Testis (tissue), 3 donors: ENCODE results near the gene TRIM38. TPM values are rescaled to one million over a fixed set of nuclear protein-coding genes. Genes with fewer than 3 reads are reported as not detected.

Source experiments
- DNase-seq: peaks from one replicate; pipeline ENCODE4 v3.0.0-alpha.2; 2019
- H3K27ac ChIP-seq, 2 donors: fragments of 200-600 bp; sonication (generic); one replicate each; pipeline ENCODE4 v1.5.1; 2019
- H3K27me3 ChIP-seq: fragments of 200-600 bp; sonication (generic); one replicate; pipeline ENCODE4 v1.5.1; 2019
- H3K36me3 ChIP-seq: fragments of 200-600 bp; sonication (generic); one replicate; pipeline ENCODE4 v1.5.1; 2017; ENCODE audit warnings: low read depth; ENCODE audit errors: missing control alignments
- H3K4me1 ChIP-seq: fragments of 200-600 bp; sonication (generic); one replicate; pipeline ENCODE4 v1.5.1; 2019
- H3K4me3 ChIP-seq, 2 donors: fragments of 200-600 bp; sonication (generic); one replicate each; pipeline ENCODE4 v1.5.1; 2017 to 2019
- H3K9me3 ChIP-seq: fragments of 200-600 bp; sonication (generic); one replicate; pipeline ENCODE4 v1.5.1; 2017
- POLR2A ChIP-seq: fragments of 450-650 bp; IDR thresholded peaks from one replicate; pipeline ENCODE4 v1.6.1; 2017; ENCODE audit warnings: antibody characterized with exemption, mild to moderate bottlenecking, moderate library complexity
- WGBS, 2 donors: methylation state at CpG; one replicate each; pipeline ENCODE4 v1.1.5; 2018; 5-methylcytosine and 5-hydroxymethylcytosine counted together
- intact Hi-C: fragments of 100-400 bp; cut with DNase I; formaldehyde crosslinking; loops from one replicate; pipeline ENCODE4 v1.15.1; 2023; ENCODE audit warnings: low total_unique reads
- polyA plus RNA-seq: library from polyadenylated mRNA; stranded (reverse); fragments of 350-450 nt; fragmentation: Illumina TruSeq; extraction: RNeasy Lipid Tissue Mini Kit (QIAGEN cat#74804); gene quantifications from one replicate; pipeline ENCODE4 v1.2.3, GENCODE V29; 2014; ENCODE audit warnings: low read depth, low replicate concordance; ENCODE audit not compliant: insufficient read depth
- total RNA-seq, 2 donors: library from RNA; depleted of rRNA; stranded (reverse); fragments of >200 nt; gene quantifications; one replicate each; pipeline ENCODE4 v1.2.3, GENCODE V29; 2016
- TF ChIP-seq, protein P1 (sequence below), 3 experiments: fragments of 450-650 bp in 2 of 3; fragments of 200-600 bp in 1 of 3; sonication (generic) in 1 of 3; IDR thresholded peaks; one replicate each; pipeline ENCODE4 v1.5.1; 2016 to 2019; ENCODE audit warnings: antibody characterized with exemption in 3 of 3, mild to moderate bottlenecking in 2 of 3, moderate library complexity in 1 of 3

TRIM38 gene
- total and polyA plus RNA-seq, 3 donors from 2014 or later, result 3.2 to 9.1 (median 5.3) TPM

DNA sequence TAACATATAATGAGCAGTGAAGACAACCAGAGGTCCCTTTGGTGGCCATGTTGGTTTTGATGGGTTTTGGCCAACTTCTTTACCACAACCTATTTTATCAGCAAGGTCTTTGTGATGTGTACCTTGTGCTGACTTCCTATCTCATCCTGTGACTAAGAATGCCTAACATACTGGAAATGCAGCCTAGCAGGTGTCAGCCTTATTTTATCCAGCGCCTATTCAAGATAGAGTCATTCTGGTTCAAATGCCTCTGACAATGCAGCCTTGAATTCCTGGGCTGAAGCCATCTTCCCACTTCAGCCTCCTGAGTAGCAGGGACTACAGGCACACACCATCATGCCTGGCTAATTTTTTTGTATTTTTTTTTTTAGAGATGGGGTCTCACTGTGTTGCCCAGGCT is 7.8 kb upstream of the TRIM38 start:
- Histone ChIP-seq H3K36me3 (no peaks in the 10 kb centered on the region), H3K4me1 (no peaks in the 10 kb centered on the region), H3K4me3 (no peak overlapping the region), H3K27ac (no peak overlapping the region), H3K27me3 (no peaks in the 10 kb centered on the region), H3K9me3 (no peaks in the 10 kb centered on the region)
- WGBS, 2 donors, result 100% methylated on average over 1 of the region's 1 CpG; no CpG with 5 or more reads in 1 of the 2 donors
- intact Hi-C loops, result no loop called here
- no peak for DNase-seq
- TF ChIP-seq POLR2A, result no peak
- TF ChIP-seq, protein P1, sequence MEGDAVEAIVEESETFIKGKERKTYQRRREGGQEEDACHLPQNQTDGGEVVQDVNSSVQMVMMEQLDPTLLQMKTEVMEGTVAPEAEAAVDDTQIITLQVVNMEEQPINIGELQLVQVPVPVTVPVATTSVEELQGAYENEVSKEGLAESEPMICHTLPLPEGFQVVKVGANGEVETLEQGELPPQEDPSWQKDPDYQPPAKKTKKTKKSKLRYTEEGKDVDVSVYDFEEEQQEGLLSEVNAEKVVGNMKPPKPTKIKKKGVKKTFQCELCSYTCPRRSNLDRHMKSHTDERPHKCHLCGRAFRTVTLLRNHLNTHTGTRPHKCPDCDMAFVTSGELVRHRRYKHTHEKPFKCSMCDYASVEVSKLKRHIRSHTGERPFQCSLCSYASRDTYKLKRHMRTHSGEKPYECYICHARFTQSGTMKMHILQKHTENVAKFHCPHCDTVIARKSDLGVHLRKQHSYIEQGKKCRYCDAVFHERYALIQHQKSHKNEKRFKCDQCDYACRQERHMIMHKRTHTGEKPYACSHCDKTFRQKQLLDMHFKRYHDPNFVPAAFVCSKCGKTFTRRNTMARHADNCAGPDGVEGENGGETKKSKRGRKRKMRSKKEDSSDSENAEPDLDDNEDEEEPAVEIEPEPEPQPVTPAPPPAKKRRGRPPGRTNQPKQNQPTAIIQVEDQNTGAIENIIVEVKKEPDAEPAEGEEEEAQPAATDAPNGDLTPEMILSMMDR (IDR thresholded peaks at IDR 0.05), result no peak

DNA sequence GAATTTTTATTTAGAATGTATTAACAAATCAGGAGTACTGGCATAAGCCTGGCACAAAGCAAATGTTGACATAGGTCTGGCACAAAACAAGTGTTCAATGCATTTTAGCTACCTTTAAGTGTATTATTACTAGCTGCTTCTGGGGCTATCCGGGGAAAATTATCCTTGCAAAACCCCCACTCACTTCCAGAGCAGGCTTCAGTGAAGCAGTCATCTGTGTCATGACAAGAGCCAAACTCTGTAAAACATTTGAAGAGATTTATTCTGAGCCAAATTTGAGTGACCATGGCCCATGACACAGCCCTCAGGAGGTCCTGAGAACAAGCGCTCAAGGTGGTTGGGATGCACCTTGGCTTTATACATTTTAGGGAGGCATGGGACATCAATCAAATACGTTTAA is 6.4 kb upstream of the TRIM38 start:
- no peaks in the 10 kb centered on the region for H3K9me3 ChIP-seq
- no peak overlapping the region for H3K4me3 ChIP-seq
- no peaks in the 10 kb centered on the region for H3K27me3 ChIP-seq
- WGBS, 2 donors, result 51 to 57% methylated on average over 3 of the region's 3 CpGs
- intact Hi-C loops, result no loop called here
- no peak for DNase-seq
- H3K36me3 ChIP-seq, result no peaks in the 10 kb centered on the region
- H3K4me1 ChIP-seq, result no peaks in the 10 kb centered on the region
- no peak overlapping the region for H3K27ac ChIP-seq
- TF ChIP-seq, protein P1 (IDR thresholded peaks at IDR 0.05), result no peak
- TF ChIP-seq POLR2A, result no peak

DNA sequence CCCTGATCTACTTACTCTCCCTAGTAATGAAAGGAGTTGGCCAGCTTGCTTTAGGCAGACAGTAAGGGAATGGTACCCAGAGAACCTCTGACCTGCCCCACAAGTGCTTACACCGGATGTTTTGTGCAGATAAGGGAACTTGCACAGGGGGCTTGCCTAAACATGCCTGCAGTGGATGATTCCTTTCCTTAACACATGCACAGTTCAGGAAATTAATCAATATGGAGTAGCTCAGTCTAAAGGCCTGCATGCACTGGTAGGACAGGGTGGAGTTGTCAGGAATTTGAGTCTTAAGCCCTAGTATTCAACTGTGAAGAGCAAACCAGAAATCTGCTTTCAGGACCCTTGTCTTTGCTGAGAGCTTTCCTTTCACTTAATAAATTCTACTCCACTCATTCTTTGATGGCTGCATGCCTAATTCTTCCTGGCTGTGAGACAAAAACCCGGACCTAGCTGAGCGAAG is 3.9 kb upstream of the TRIM38 start:
- Histone ChIP-seq H3K27ac (no peak overlapping the region), H3K4me3 (no peak overlapping the region), H3K27me3 (no peaks in the 10 kb centered on the region), H3K36me3 (no peaks in the 10 kb centered on the region), H3K9me3 (no peaks in the 10 kb centered on the region), H3K4me1 (no peaks in the 10 kb centered on the region)
- 84 to 92% methylated on average over 3 of the region's 3 CpGs for WGBS, 2 donors
- intact Hi-C loops, result no loop called here
- TF ChIP-seq, protein P1 (IDR thresholded peaks at IDR 0.05), result no peak
- no peak for TF ChIP-seq POLR2A
- DNase-seq, result no peak

DNA sequence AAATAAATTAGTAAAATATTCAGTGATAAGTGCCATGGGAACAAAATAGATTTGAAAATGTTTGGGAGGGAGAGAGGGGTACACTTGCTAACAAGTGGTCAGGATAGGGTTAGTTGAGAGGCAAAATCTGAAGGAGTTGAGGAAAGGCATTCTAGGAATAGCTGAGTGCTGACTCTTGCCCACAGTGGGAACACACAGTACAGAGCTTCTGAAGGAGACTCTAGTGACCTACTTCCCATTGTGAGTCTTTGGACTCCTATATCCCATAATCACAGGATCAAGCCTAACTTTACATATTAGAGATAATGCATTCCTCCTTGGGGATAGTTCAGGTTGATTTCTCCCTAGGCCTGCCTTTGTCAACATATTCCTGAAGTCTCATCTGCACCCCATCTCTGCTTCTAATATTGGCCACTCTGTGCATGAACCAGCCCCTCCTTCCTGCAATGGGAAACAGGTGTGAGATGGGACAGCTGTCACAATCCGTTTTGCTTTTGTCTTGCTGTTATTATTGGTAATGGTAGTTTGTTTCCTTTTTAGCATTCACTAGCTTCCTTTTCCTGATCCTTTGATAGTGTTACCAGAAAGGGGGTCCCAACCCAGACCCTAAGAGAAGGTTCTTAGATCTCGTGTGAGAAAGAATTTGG is 2.6 kb upstream of the TRIM38 start:
- TF ChIP-seq, protein P1 (IDR thresholded peaks at IDR 0.05), result no peak
- no peak for TF ChIP-seq POLR2A
- intact Hi-C loops, result no loop called here
- Histone ChIP-seq H3K36me3 (no peaks in the 10 kb centered on the region), H3K27me3 (no peaks in the 10 kb centered on the region), H3K4me1 (no peaks in the 10 kb centered on the region), H3K9me3 (no peaks in the 10 kb centered on the region), H3K4me3 (no peak overlapping the region), H3K27ac (no peak overlapping the region)
- 74 to 78% methylated on average over 2 of the region's 2 CpGs for WGBS, 2 donors
- DNase-seq, result no peak

DNA sequence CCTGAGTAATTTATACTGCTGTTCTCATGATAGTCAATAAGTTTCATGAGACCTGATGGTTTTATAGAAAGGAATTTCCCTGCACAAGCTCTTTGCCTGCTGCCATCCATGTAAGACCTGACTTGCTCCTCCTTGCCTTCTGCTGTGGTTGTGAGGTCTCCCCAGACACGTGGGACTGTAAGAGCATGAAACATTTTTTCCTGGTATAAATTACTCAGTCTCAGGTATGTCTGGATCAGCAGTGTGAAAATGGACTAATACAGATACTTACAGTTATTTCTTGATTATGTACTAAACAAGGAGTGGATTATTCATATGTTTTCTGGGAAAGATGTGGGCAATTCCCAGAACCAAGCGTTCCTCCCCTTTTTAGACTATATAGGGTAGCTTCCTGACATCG is 1.9 kb upstream of the TRIM38 start:
- TF ChIP-seq, protein P1 (IDR thresholded peaks at IDR 0.05), result no peak
- no peak for TF ChIP-seq POLR2A
- no peaks in the 10 kb centered on the region for H3K36me3 ChIP-seq
- no peak overlapping the region for H3K27ac ChIP-seq
- no peak overlapping the region for H3K4me3 ChIP-seq
- H3K27me3 ChIP-seq, result no peaks in the 10 kb centered on the region
- 89 to 90% methylated on average over 3 of the region's 3 CpGs for WGBS, 2 donors
- H3K9me3 ChIP-seq, result no peaks in the 10 kb centered on the region
- H3K4me1 ChIP-seq, result no peaks in the 10 kb centered on the region
- no peak for DNase-seq
- intact Hi-C loops, result no loop called here
